ENCODE data around the gene SAPCD1. TPM values are rescaled to one million over a fixed set of nuclear protein-coding genes. Genes with fewer than 3 reads are reported as not detected.
A peak's percentile ranks its signal among the peaks of the same experiment; 100 is the strongest.

SAPCD1 gene
- total RNA-seq, 1 donor from 2014 or later, result 2.8 TPM

DNA sequence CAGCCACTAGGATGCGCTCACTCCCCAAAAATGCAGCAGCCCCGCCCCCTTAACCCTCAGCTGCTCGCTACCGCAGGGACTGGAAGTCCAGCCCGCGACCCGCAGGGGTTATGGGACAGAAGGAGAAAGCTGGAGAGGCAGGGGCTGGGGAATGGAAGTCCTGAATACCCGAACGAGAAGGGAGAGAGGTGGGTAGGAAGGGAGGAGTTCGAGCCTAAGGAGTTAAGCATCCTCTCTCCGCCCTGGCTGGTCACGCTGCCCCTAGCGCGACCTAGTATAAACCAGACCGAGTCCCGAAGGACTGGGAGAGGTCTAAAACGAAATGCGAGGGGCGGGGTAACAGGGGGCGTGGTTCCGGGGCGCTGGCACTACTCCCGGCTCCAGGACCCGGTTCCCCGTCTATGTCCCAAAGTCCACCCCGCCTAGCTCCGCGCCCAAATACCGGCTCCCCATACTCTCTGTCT, 32.9 kb upstream of the SAPCD1 start:
- peak; percentile 94 for DNase-seq (ENCODE audit: low spot score)

- peak; percentile 87 for DNase-seq (ENCODE audit: low spot score)
Measured at GRCh38 chr6:31729979-31730630, 32.4 kb upstream of the SAPCD1 start.

- no peak for DNase-seq (ENCODE audit: low spot score)
Measured at GRCh38 chr6:31730631-31731086, 31.8 kb upstream of the SAPCD1 start.

DNA sequence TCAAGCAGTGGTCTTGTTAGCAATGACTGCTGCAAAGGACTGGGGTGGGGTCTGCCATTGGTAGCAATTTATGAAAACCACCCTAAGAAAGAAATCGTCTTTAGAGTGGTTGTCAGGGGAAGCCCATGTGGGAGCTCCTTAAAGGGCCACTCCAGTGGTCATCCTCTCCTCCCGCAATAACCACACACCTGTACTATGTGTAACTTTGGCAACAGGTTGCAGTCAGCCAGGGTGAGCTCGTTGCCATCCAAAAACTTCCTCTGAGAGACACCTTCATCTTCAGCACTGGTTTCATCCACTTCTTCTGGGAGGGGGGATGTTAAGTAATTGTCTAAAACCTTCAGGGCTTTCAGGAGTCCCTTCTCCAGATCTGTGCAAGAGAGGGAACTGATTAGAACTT, 30.4 kb upstream of the SAPCD1 start:
- DNase-seq (ENCODE audit: low spot score), result no peak

DNA sequence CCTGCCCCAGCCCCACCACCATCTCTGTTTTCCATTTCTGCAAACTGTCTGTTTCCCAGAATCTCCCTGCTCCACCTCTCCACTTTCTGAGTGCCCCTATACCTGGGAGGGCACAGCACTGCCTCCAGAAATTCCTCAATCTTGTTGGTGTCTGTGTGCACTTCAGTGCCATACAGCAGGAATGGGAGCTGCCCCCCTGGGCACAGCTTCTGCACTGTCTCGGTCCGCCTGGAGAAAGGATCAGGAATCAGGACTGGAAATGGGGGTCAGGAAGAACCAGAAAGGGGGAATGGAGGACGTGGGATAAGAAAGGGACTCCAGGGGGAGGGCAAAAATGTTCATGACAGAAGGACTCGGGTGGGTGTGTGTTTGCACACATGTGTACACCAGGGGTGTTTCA, 28.7 kb upstream of the SAPCD1 start:
- no peak for DNase-seq (ENCODE audit: low spot score)

GRCh38 chr6:31734247-31734820, 28.1 kb upstream of the SAPCD1 start:
- DNase-seq (ENCODE audit: low spot score), result no peak

DNA sequence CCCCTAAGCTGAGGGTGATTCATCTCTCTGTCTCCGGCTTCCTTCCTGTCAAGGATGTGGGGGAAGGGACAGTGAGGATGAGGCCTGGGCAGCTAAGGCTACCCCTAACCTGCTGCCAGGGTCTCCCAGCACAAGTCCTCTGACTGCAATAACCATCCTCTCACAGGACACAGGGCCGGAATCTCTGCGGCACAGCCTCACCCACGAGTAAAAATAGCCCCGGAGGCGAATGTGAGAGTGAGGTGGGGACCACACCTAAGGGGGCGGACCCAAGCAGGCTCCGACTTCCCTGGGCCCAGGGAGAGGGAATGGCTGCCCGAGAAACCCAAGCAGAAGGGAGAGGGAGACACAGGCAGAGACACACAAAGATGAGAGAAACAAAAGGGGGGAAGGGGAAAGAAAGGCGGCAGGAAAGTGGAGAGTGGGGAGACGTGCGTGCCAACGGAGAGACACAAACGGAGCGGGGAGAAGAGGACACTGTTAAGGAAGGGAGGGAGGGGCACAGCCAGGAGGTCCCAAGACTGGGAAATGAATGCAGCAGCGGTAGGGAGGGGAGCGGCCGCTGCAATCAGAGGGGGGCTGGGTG, 27.5 kb upstream of the SAPCD1 start:
- DNase-seq (ENCODE audit: low spot score), result peak; percentile 69

DNA sequence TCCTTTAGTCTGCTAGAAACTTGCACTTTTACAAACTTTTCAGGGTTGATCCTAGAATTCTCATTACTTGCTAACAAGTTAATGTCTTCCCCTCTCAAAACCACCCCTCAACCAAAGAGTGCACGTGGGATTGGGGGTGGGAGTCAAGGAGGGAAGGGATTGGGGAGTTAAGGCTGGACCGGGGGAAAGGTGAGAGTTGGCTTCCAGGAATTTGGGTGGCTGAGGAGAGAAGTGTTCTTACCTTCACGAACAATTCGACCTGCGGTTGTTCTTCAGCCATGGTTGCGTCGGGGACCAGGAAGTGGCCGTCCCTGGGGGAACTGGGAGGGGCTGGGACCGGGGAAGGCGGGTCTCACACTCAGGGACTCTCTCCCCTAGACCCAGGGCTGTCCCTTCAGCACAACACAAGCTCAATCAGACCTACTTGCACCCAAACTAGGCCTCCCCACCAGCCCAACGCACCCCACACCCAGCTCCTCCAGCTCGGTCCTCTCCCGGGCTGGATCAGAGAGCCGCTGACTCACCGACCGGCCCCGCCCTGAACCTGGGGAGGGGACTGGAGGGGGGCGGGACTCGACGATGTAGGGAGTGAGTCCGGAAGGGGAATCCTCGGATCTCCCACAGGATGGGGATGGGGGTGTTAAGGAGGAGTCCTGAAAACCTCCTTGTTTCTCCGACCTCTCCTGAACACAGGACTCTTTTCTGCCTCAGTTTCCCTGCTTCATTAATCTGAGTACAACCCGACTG, 26.3 kb upstream of the SAPCD1 start, which contains the start of gene CLIC1:
Gene CLIC1 (minus strand): TSS at position 510 of the 747 bp plus-strand sequence. CDS start 230 bp downstream, at position 280.
- DNase-seq (ENCODE audit: low spot score), result peak; percentile 93

GRCh38 chr6:31736768-31737314, 25.6 kb upstream of the SAPCD1 start:
- DNase-seq (ENCODE audit: low spot score), result no peak

- no peak for DNase-seq (ENCODE audit: low spot score)
Measured at GRCh38 chr6:31737315-31737990, 25.0 kb upstream of the SAPCD1 start.

DNA sequence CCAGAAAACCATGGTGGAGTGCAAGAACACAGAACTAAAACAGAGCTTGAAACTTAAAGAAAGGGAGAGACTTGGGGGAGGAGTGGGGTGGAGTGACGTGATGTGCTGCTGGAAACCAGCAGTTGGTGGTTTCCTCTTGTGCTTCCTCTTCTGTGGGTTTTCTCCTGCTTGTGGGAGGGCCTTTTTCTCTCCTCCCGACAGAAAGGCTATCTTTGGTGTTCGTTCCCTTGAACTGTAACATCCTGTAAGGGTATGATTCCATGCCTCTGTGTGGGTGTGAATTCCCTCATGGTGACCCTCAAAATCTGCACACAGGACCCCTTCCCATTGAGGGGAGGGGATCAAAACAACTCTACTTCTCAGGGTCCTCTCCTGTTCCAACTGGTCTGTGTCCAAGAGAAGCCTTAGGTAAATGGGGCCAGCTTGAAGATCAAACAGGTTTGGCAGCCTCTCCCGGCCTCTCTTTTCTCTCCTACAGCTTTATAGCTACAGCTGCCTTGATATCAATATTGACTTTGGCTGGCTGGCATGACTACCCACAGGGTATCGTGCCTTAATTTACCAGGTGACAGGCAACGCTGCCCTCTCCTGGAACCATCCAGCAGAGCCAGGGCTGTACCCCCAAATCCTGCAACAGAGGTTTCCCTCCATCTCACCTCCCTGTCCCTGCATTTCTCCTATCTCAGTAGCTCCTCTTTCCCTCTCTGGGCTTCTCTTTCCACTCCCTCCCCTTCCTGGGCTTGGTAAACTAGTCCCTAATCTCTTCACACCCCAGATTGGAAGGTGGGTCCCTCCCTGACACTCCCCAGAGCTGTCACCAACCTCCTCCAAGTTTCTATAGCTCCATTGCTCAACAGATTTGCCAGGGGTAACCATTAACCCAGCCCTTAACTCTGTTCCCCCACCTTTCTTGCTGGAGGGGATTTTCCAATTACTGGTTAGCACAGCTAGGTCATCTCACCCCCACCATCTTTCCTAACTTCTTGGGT, 24.2 kb upstream of the SAPCD1 start:
- DNase-seq (ENCODE audit: low spot score), result peak; percentile 79

- DNase-seq (ENCODE audit: low spot score), result peak; percentile 98
Measured at GRCh38 chr6:31739639-31740396, 22.6 kb upstream of the SAPCD1 start, which contains the start of gene MSH5. MSH5 (plus strand) TSS chr6:31740005; CDS start chr6:31740467, 462 bp downstream.

GRCh38 chr6:31740397-31741223, 21.8 kb upstream of the SAPCD1 start:
- DNase-seq (ENCODE audit: low spot score), result no peak

DNA sequence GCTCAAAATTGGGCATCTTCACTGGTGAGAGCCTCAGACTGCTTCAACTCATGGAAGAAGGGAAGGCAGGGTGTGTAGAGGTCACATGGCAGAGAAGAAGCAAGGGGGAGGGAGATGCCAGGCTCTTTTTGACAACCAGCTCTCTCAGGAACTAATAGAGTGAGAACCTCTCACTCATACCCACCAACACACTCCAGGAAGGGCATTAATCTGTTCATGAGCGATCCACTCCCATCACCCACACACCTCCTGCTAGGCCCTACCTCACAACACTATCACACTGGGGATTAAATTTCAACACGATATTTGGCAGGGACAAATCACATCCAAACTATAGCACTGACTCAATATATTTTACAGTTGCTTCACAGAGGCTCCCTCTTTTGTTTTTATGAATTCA, 20.6 kb upstream of the SAPCD1 start:
- no peak for DNase-seq (ENCODE audit: low spot score)

DNA sequence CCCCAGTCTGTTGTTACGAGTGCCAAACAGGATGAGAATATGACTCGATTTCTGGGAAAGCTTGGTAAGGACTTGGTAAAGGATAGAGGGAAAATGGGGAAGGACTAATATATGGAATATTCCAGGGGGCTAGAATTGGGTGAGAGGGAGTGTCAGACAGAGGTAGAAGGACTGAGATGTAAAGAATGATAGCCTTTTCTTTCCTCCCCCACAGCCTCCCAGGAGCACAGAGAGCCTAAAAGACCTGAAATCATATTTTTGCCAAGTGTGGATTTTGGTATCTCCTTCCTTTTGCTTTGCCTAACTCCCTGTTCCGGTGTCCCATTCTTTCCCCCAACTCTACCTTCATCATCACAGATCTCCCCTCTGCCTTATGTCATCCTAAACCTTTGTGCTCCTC, 19.6 kb upstream of the SAPCD1 start:
- no peak for DNase-seq (ENCODE audit: low spot score)

DNA sequence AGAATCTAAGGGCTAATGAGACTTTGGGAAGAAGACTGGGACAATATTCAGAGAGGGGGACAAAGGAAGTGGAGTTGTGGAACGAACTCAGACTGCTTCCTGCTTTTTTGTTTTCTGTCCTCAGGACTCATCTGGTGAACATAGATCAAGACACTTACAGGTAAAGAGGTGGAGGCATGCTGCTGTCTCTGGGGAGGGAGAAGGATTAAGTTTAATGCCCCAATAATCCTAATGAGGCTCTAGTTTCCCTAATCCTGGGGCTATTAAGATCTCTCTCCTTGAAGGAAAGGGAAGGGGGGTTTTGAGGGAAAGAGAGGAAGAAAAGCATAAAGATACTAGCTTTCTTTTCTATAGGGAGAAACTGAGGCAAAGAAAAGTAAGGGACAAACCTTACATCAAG, 18.0 kb upstream of the SAPCD1 start:
- no peak for DNase-seq (ENCODE audit: low spot score)

DNA sequence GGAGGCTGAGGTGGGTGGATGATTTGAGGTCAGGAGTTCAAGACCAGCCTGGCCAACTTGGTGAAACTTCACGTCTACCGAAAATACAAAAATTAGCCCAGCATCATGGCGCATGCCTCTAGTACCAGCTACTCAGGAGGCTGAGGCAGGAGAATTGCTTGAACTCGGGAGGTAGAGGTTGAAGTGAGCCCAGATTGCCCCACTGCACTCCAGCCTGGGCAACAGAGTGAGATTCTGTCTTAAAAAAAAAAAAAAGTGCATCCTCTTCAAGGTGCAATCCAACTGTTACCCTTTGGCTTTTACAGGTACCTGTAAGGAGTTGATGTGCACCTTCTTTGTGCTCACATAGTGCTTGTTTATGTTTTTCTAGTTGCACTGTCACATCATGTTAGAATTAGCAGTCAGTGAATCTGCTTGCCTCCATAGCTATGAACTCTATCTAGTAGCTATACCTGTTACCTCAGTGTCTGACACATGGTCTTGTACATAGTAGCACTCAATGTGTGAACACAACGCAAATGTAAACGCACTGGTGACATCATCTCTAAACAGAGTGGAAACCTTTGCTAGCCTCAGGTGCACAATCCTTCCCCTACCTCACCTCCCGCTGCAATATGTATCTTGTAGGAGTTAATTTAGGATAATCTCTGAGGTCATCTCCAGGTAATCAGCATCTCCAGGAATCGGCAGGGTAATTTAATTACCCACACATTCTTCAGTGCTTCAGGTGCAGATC, 13.0 kb upstream of the SAPCD1 start:
- DNase-seq (ENCODE audit: low spot score), result no peak
